Erythroblast (primary cell): ENCODE measurements around the gene PLCH1.

Experiments
- DNase-seq, 2 experiments: peaks; one replicate each; lab custom pipeline; 2025; lab: John Stamatoyannopoulos, UW
- GATA1 ChIP-seq: IDR thresholded peaks from 2 replicates; pipeline ENCODE4 v1.6.1; 2011; ENCODE audit warnings: low read depth, mild to moderate bottlenecking, control low read depth, low read length, moderate library complexity
- POLR2A ChIP-seq: IDR thresholded peaks from 2 replicates; pipeline ENCODE4 v1.6.1; 2011; ENCODE audit warnings: mild to moderate bottlenecking, low read length

The PLCH1 gene

DNA sequence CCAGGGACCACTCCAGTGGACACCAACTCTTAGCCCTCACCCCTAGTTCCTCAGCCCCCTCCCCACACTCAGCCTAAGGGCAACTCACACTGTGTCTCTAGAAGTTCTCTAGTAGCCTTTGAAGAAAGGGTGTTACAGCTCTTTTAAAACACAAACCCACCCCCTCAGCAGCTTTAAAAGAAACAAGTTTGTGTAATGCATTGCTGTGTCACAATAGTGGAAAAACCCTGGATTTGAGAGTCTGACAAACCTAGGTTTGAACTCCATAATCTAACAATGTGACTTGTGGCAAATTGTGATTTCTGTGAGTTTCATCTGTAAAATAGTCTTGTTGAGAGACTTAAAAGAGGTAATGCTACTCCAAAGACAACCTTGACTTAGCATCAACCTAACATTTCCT, 54.0 kb downstream of the PLCH1 start:
- DNase-seq, result no peak
- no peak for TF ChIP-seq POLR2A
- no peak for TF ChIP-seq GATA1

DNA sequence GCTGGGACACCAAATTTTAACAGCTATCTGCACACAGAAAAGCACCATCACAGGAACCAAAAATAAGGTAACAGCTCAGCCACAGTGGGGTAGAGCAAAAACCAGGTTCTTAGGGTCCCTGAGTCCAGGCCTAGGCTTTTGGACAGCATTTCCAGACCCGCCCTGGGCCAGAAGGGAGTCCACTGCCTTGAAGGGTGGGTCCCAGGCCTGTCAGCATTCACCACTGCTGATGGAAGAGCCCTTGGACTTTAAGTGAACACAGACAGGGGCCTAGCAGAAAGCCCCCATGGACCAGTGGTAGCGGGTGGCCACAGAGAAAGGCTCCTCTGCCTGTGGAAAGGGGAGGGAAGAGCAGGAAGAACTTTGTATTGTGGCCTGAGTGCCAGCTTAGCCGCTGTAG, 56.4 kb downstream of the PLCH1 start:
- DNase-seq, result no peak
- TF ChIP-seq POLR2A, result no peak
- no peak for TF ChIP-seq GATA1

DNA sequence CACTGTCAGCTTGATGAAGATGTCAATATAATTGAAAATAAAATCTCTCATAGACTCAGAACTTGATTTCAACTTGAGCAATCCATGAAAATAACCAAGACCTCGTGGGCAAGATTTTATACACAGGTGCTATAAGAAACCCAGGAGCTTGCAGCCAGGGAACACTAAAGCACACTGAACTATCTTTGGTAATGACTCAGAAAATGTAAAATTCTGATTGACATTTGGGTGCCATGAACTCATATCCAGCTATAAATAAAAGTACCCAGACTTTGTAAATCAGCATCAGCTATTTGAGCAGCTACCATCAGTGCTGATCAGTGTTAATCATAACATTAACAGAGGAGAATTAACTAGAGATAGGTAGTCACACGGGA, 61.5 kb downstream of the PLCH1 start:
- no peak for TF ChIP-seq POLR2A
- no peak for TF ChIP-seq GATA1
- no peak for DNase-seq

DNA sequence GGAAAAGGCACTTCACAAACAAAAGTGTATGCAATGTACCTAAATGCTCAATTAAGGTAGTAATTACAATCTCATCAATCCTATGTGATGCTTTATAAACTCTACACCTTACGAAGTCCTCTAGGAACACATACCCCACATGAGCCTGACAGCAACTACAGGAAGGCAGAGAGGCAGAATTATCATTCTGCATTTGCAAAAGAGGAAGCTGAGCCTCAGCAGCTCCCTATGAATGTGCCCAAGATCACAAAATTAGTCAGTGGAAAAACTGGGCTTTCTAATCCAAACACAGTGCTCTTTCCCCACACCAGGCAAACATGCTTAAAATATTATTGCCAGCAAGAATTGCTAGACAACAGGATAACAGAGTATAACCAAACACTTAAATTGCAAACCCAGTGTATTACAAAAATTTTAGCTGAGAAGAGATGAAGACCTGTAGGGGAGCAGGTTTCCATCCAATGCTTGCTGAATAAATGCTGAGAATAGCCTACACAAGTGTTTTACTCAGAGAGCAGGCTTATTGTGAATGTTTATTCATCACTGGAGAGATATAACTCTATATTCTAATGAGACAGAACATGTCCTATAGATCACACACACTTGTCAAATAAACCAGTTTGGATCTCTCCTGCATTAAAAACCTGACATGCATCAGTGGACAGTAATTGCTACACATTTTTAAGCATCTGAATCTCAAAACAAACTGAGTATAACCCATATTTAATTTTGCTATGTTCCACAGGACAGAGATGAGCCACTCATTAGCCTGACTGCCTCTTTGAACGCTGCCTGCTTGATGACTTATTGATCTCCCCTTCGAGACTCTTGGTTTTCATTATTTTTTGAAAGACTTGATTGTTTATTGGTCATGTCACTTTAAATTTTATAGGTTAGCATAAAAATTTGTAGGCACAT, 62.2 kb downstream of the PLCH1 start:
- no peak for DNase-seq
- no peak for TF ChIP-seq POLR2A
- no peak for TF ChIP-seq GATA1

DNA sequence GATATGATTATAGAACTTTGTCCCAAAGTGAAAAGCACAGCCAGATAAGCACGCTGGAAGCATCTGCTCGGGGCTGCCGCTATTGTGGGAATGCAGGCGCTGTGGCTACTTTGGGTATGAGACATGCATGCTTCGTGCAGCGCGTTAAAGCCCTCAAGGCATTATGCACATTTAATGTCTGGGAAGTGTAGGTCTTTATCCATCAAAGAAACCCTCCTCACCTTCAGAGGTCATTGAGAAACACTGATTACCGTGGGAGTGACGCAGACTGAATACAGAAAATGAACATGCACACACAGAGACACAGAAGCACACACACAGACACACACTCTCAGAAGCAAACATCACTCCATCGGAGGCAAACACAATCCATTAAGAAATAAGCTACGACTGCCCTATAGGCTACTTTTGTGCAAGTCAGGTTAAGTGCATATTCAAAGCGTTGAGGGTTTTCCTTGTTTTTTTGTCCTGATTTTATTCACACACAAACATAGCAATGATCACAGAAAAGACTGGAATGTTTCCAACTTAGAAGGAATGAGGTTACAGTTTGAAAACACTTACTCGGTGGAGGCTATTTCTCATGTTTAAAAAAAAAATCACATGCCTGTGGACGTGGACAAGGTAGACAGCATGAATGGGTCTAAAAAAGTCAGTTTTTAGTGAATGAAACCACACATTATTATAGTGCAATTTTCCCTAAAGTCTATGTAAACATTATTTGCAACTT, 68.5 kb downstream of the PLCH1 start:
- TF ChIP-seq POLR2A (no peak), GATA1 (no peak)
- DNase-seq, result no peak

DNA sequence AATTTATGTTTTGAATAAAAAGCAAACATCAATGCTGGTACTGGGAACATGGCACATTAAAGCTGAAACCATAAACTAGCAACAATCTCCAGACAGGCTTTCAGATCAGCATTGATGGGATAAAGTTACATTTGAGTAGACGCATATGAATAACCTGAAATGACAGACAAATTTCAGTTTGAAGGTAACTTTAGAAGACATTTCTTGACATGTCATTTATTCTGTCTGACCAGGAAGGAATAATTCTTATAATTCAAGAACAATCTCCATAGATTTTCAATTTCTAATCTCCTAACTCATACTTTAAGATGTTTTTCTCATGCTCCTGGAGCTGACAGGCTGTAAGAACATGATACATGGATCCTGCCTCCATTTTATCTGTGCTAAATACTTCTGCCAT, 69.8 kb downstream of the PLCH1 start:
- TF ChIP-seq GATA1 (no peak), POLR2A (no peak)
- no peak for DNase-seq

DNA sequence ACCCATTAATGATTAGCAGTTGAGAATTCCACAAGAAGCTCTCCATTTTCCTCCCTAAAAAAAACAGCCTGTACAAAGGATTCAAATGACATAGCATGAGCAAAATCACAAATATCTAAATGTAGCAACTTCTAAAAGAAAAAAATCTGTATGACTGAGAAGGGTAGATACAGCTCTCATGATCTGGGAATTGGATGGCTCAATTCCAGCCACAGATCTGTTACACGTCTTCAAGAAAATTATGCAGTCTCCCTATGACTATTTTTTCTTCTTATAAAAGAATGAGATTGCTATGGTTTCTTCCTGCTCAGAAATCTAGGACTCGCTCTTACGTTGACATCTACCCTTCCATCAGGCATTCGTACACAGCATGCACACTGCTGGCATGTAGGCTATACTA, 71.5 kb downstream of the PLCH1 start:
- no peak for DNase-seq
- TF ChIP-seq POLR2A (no peak), GATA1 (no peak)

DNA sequence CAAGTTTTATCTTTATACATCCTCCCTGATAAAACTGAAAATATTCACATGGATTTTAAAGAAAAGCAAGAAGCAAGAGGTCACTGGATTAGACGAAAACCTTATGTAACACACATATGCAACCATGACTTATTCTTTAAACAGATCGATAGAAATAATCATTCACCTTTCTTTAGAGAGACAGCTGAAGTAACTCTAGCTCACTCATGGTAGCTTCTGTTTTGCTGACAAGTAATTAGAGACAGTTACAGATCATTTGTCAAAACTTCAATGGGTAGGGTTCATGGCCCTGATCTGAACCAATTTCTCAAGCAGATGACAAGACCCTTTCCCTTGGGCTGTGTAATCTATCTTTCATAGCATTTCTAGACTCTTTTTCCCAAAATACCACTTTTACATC, 74.5 kb downstream of the PLCH1 start:
- no peak for DNase-seq
- TF ChIP-seq GATA1 (no peak), POLR2A (no peak)

DNA sequence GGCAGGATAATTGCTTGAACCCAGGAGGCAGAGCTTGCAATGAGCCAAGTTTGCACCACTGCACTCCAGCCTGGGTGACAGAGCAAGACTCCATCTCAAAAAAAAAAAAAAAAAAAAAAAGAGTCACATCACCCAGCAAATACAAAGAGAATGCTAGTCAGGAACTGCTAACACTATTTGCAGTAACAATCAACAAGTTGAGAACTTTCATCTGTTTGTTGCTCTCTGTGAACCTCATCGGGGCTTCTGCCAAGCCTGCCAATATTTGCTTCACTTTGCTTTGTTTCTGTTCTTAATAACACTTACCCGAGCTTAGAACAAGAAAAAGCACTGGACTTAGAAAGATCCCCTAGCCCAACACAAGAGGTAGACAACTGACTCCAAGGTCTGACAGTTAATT, 76.9 kb downstream of the PLCH1 start:
- DNase-seq, result no peak
- TF ChIP-seq GATA1 (no peak), POLR2A (no peak)

DNA sequence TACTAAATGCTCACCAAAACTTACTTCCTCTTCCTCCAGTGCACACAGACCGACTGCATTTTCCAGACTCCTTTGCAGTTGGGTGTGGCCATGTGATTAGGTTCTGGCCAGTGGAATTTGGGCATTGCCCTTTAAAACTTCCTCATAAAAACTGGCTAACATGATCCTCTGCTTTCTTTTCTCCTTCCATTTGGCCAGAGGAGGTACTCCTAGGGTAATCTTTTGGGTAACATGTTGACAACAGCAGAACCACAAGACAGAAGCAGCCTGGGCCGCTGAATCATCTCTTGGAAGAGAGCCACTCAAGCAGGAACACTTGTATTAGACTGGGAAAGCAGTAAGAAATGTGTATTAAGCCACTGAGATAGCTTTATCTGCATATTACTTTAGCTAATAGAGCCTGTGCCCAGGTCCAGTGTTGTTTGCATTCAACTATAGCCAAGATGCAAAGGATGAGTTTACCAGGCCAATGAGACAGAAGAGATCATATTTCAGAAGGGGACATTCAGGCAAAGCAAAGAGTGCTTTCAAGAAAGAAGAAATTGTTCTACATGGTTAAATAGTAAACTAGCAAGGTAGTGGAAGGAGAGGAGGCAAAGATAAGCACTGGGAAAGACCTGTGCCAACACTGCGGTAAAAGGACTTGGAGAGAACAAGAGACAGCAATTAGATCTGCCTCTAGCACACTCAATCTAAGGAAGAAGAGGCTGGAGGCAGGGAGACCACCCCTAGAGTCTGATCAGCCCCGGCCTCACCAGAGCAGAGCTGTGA, 79.8 kb downstream of the PLCH1 start:
- DNase-seq, result no peak

DNA sequence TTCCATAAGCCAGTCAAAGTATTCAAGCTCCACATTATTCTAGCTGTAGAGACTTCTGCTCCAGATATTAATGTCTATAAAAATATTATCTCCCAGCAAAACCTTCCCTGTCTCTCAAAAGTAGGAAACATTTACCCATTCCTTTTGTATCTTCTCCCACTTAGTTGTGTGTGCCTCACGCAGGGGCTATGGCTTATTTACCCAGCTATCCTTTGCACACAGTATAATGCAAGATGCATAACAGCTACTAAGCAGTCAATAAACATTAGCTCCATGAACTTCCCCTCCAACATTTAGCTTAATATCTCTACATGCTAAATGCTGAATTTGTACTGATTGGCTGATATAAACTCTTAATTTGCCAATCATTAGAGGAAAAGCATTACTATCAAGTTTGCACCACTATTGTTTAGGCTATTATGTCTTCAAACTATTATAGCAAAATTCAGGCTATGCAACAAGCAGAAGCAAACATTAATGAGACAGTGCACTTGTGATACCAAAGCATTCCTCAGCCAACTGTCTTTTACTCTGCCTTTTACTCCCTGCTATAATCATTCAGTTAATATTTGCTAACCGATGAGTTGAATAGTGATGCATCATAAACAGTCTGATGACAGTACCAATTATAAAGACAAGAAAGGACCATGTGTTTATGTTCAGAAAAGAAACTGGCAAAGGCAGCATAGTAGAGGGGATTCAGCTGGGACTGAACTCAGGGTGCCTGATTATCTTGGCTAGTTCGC, 81.2 kb downstream of the PLCH1 start:
- no peak for TF ChIP-seq GATA1
- no peak for TF ChIP-seq POLR2A
- no peak for DNase-seq

More for the DNA sequence above, 79.8 kb downstream of the PLCH1 start:
- TF ChIP-seq GATA1, result no peak

DNA sequence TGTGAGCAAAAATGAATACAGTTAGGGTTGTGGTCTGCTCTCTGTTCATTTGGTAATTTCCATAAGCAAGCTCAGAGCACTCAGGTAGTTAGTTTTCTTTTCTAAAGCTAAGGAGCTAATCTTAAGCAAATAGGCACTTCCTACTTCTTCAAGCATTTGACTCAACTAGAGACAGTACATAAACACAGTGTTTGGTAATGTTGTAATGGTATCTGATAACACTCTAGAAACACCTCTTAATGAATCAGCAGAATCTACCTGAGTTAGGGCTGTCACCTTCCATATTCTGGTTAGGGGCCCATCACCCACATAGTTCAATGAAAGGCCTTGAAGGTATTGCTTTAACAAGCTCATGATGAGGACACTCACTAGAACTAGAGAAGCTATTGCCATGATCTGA, 83.1 kb downstream of the PLCH1 start:
- no peak for TF ChIP-seq POLR2A
- no peak for TF ChIP-seq GATA1
- DNase-seq, result no peak

DNA sequence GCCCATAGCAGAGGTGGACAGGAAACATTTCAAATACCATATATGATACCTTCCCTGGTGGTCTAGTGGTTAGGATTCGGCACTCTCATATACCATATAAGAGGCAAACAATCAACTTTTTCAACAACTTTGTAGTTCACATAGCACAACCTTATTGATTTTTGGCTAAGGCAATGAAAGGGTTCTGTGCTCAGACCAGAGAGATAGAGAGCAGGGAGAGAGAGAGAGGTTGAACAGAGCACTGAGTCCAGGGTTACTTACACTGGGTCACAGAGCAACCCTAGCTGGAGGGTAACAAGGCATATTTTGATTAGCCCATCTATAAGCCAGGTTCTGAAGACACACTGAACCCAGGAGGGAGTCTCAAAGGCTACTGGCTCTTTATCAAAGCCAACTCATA, 83.8 kb downstream of the PLCH1 start:
- TF ChIP-seq POLR2A, result no peak
- no peak for TF ChIP-seq GATA1
- DNase-seq, result no peak
